HG03432 (cell line): ENCODE data around the gene ACSS2.

Experiments
- ATAC-seq: cut with Tn5 transposase; IDR thresholded peaks from one replicate; pipeline ENCODE4 v1.9.1; 2021; ENCODE audit warnings: mild to moderate bottlenecking, moderate library complexity; ENCODE audit not compliant: unreplicated experiment

The ACSS2 gene

GRCh38 chr20:34945315-34946077, 69.1 kb downstream of the ACSS2 start:
- no peak for ATAC-seq

GRCh38 chr20:34946661-34947060, 70.2 kb downstream of the ACSS2 start:
- no peak for ATAC-seq

- no peak for ATAC-seq
Measured at GRCh38 chr20:34947336-34947735, 70.9 kb downstream of the ACSS2 start.

GRCh38 chr20:34948030-34948429, 71.6 kb downstream of the ACSS2 start:
- ATAC-seq: no peak

GRCh38 chr20:34949120-34949519, 72.7 kb downstream of the ACSS2 start:
- no peak for ATAC-seq

GRCh38 chr20:34951252-34951651, 74.8 kb downstream of the ACSS2 start:
- ATAC-seq: no peak

- ATAC-seq: no peak
Measured at GRCh38 chr20:34951652-34952051, 75.2 kb downstream of the ACSS2 start.

GRCh38 chr20:34952671-34953070, 76.3 kb downstream of the ACSS2 start:
- no peak for ATAC-seq

GRCh38 chr20:34953960-34954359, 77.5 kb downstream of the ACSS2 start:
- no peak for ATAC-seq

GRCh38 chr20:34954904-34955230, 78.5 kb downstream of the ACSS2 start:
- no peak for ATAC-seq

- peak; percentile 88 for ATAC-seq
Measured at GRCh38 chr20:34955231-34956040, 79.0 kb downstream of the ACSS2 start, which contains the start of the genes GSS and MYH7B. Gene GSS (minus strand): TSS chr20:34955806. CDS start chr20:34951852, 3,954 bp downstream. Gene MYH7B (plus strand): TSS chr20:34955868. CDS start chr20:34978006, 22,138 bp downstream.

GRCh38 chr20:34956041-34956458, 79.6 kb downstream of the ACSS2 start:
- no peak for ATAC-seq

- no peak for ATAC-seq
Measured at GRCh38 chr20:34956751-34957472, 80.5 kb downstream of the ACSS2 start.

GRCh38 chr20:34964486-34964885, 88.1 kb downstream of the ACSS2 start:
- ATAC-seq: no peak

GRCh38 chr20:34965051-34965450, 88.6 kb downstream of the ACSS2 start:
- no peak for ATAC-seq

GRCh38 chr20:34967421-34967820, 91.0 kb downstream of the ACSS2 start:
- ATAC-seq: no peak

- ATAC-seq: no peak
Measured at GRCh38 chr20:34968042-34968775, 91.8 kb downstream of the ACSS2 start.

GRCh38 chr20:34970193-34970840, 93.9 kb downstream of the ACSS2 start:
- ATAC-seq: no peak

GRCh38 chr20:34970846-34971560, 94.6 kb downstream of the ACSS2 start:
- ATAC-seq: no peak
